ENCODE data around the gene SPATA20. TPM values are rescaled to one million over a fixed set of nuclear protein-coding genes. Genes with fewer than 3 reads are reported as not detected.

The SPATA20 gene
- total and polyA plus RNA-seq, 2 donors (not counting 3 experiments of a cell fraction or from before 2014, with no cell fraction given) = 42.3 to 51.5 TPM

DNA sequence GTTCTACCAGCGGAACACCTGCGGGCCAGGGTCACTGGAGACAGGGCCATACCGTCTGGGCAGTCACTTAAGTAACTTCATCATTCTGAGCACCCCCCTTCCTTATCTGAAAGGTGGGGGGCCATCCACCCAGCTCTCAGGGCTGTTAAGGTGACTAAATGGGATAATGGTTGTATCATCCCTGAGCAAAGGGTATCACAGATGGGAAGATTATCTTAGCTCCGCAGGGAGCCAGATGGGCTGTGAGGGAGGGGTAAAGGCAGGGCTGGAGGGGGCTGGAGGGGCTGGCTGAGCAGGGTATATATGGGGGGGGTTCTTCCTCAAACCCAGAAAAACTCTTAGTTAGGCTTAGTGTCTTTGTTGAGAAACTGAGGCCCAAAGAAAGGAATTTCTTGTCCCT, 10.7 kb downstream of the SPATA20 start:
- DNase-seq (ENCODE audit: low read depth, low spot score) = no peak
- POLR2A ChIA-PET = no interaction called here
- Histone ChIP-seq H3K9ac (replicated peaks; ENCODE audit: extremely low read depth, insufficient read depth, low read length) (no peak overlapping the region), H4K20me1 (replicated peaks; ENCODE audit: control insufficient read depth, extremely low read depth, insufficient read depth, low read length) (no peaks in the 10 kb centered on the region), H2AFZ (ENCODE audit: low read depth, low read length) (no peak overlapping the region), H3K27ac (ENCODE audit: insufficient read depth, low read depth, low read length) (no peak overlapping the region), H3K9me1 (replicated peaks; ENCODE audit: control insufficient read depth, extremely low read depth, insufficient read depth, low read length) (no peaks in the 10 kb centered on the region), H3K4me1 (ENCODE audit: control insufficient read depth, extremely low read depth, insufficient read depth, low read length) (peaks cover 7% of the 10 kb centered on the region), H3K27me3 (ENCODE audit: control insufficient read depth in 2 of 2, insufficient read depth in 2 of 2, low read length in 2 of 2) (peaks cover 27 to 34% of the 10 kb centered on the region in 2 experiments), H3K4me2 (ENCODE audit: insufficient read depth, low read length) (no peak overlapping the region), H3K79me2 (ENCODE audit: control insufficient read depth, insufficient read depth, low read length) (no peaks in the 10 kb centered on the region), H3K36me3 (ENCODE audit: control insufficient read depth in 2 of 2, extremely low read depth in 1 of 2, insufficient read depth in 2 of 2, low read length in 2 of 2) (peaks cover 0 to 3% of the 10 kb centered on the region in 2 experiments), H3K9me3 (replicated peaks; ENCODE audit: control insufficient read depth, insufficient read depth, low read length) (no peaks in the 10 kb centered on the region), H3K4me3 (replicated peaks in 1 of 3; ENCODE audit: insufficient read depth in 1 of 3, low read depth in 1 of 3, low read length in 3 of 3) (no peak overlapping the region)
- FAIRE-seq = no peak
- BruUV-seq (replicated peaks) = no TSS peak
- CTCF ChIA-PET = no interaction called here
- intact Hi-C loops (cut with micrococcal nuclease) (no loop called here), dilution Hi-C loops (cut with MboI; ENCODE audit: extremely low pct_ligation_motif_present, low sequenced_read_pairs) (no loop called here)
- TF ChIP-seq JUN (IDR thresholded peaks at IDR 0.05; ENCODE audit: borderline replicate concordance, insufficient read depth, insufficient read length, low read depth) (no peak), FOS (IDR thresholded peaks at IDR 0.05; ENCODE audit: borderline replicate concordance, insufficient read depth, low read length) (no peak), EZH2 (IDR thresholded peaks at IDR 0.05; ENCODE audit: borderline replicate concordance, low read depth, low read length, severe bottlenecking) (no peak), POLR2A (IDR thresholded peaks at IDR 0.05; ENCODE audit: low read depth, low read length) (no peak), GATA2 (IDR thresholded peaks at IDR 0.05; ENCODE audit: insufficient read depth, insufficient read length, low read depth, low read length) (no peak), MYC (IDR thresholded peaks at IDR 0.05; ENCODE audit: low read depth, low read length) (no peak), POLR2AphosphoS5 (IDR thresholded peaks at IDR 0.05; ENCODE audit: insufficient read depth, low read depth, low read length) (no peak), MAX (IDR thresholded peaks at IDR 0.05; ENCODE audit: insufficient read depth, insufficient read length) (no peak)
- TF ChIP-seq, protein P1, sequence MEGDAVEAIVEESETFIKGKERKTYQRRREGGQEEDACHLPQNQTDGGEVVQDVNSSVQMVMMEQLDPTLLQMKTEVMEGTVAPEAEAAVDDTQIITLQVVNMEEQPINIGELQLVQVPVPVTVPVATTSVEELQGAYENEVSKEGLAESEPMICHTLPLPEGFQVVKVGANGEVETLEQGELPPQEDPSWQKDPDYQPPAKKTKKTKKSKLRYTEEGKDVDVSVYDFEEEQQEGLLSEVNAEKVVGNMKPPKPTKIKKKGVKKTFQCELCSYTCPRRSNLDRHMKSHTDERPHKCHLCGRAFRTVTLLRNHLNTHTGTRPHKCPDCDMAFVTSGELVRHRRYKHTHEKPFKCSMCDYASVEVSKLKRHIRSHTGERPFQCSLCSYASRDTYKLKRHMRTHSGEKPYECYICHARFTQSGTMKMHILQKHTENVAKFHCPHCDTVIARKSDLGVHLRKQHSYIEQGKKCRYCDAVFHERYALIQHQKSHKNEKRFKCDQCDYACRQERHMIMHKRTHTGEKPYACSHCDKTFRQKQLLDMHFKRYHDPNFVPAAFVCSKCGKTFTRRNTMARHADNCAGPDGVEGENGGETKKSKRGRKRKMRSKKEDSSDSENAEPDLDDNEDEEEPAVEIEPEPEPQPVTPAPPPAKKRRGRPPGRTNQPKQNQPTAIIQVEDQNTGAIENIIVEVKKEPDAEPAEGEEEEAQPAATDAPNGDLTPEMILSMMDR (IDR thresholded peaks at IDR 0.05; ENCODE audit: extremely low read depth in 1 of 2, insufficient read depth in 1 of 2, low read depth in 1 of 2, low read length in 2 of 2) = no peak

Data from endothelial cell of umbilical vein (primary cell).